GM12891 (cell line): ENCODE measurements around the gene IFT57.
A peak's percentile ranks its signal among the peaks of the same experiment; 100 is the strongest.

ENCODE experiments used
- DNase-seq: peaks from one replicate; pipeline ENCODE4 v3.0.0; 2011; ENCODE audit warnings: low spot score; ENCODE audit not compliant: insufficient read length
- FAIRE-seq: peaks from 2 replicates; lab custom pipeline; 2011; peaks lifted over from hg19 to GRCh38; lab: Jason Lieb, UNC
- PAX5 ChIP-seq: IDR thresholded peaks from 2 replicates; pipeline ENCODE4 v1.6.1; 2011; ENCODE audit warnings: low read length, moderate library complexity, mild to moderate bottlenecking; ENCODE audit not compliant: insufficient read depth, severe bottlenecking
- POLR2A ChIP-seq: IDR thresholded peaks from 2 replicates; pipeline ENCODE4 v1.6.1; 2011; ENCODE audit warnings: low read depth, low read length, control low read depth
- POLR2AphosphoS5 ChIP-seq: IDR thresholded peaks from 2 replicates; pipeline ENCODE4 v1.6.1; 2011; ENCODE audit warnings: low read depth, low read length, control low read depth
- POU2F2 ChIP-seq: IDR thresholded peaks from 2 replicates; pipeline ENCODE4 v1.6.1; 2011; ENCODE audit warnings: low read depth, mild to moderate bottlenecking, control low read depth, low read length, moderate library complexity
- SPI1 ChIP-seq: IDR thresholded peaks from 2 replicates; pipeline ENCODE4 v1.6.1; 2011; ENCODE audit warnings: low read depth, low read length, control low read depth
- TAF1 ChIP-seq: IDR thresholded peaks from 2 replicates; pipeline ENCODE4 v1.6.1; 2011; ENCODE audit warnings: low read depth, low read length, control low read depth

IFT57 gene

DNA sequence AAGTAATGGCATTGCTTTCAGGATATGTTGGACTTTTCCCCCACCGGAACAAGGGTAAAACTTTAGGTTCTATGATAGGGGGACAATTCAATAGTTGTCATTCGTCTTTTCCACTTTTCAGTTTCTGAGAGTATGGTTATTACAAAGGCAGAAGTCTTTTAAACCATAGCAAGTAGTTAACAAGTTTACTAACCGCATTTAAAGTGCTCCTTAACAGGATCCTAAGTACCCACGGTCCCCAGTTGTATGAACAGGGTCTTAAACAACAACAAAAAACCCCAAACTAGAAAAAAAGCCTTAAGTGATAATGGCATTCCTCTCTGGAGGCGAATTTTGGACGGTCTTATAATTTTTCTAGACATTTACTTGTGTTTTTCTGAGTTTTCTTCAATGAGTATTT is 831 bp downstream of the IFT57 start:
- no peak for FAIRE-seq
- no peak for DNase-seq
- no peak for TF ChIP-seq POLR2A
- TF ChIP-seq PAX5, result no peak
- TF ChIP-seq POU2F2, result no peak
- no peak for TF ChIP-seq TAF1
- TF ChIP-seq SPI1, result no peak

DNA sequence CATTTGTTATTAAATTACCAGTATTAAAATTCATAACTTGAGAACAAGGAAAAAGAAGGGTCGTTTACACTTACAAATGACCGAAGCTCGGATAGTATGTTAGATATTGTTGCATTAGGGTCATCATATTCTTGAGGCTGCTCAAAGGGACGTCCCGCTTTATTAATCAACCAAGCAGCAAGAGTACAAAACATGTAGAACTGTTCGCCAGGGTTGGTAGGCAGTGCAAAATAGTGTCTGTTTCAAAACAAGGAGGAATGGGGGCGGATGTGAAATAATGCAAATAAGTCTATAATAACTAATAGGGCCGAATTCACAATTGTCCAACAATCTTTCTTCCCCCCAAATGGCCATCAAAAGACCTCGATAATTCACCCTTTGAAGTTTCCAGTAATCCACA is 2.9 kb downstream of the IFT57 start:
- peak; percentile 93 for FAIRE-seq
- no peak for DNase-seq
- TF ChIP-seq POU2F2 (0 out of 2 replicates have a peak, but pooled peaks have one; percentile 20), PAX5 (no peak)

- TF ChIP-seq POLR2AphosphoS5 (no peak), PAX5 (no peak), SPI1 (no peak), TAF1 (no peak), POU2F2 (no peak), POLR2A (no peak)
- DNase-seq (no peak), FAIRE-seq (no peak)
These were observed 3.4 kb downstream of the IFT57 start for GRCh38 chr3:108218811-108219210.

GRCh38 chr3:108215871-108216270 is 6.4 kb downstream of the IFT57 start:
- TF ChIP-seq POLR2AphosphoS5 (no peak), PAX5 (no peak), TAF1 (no peak), SPI1 (no peak), POU2F2 (no peak), POLR2A (no peak)
- FAIRE-seq, result no peak
- DNase-seq, result no peak

- DNase-seq, result no peak
- TF ChIP-seq SPI1, result no peak
- FAIRE-seq, result no peak
These were observed 12.6 kb downstream of the IFT57 start for GRCh38 chr3:108209579-108209978.

DNA sequence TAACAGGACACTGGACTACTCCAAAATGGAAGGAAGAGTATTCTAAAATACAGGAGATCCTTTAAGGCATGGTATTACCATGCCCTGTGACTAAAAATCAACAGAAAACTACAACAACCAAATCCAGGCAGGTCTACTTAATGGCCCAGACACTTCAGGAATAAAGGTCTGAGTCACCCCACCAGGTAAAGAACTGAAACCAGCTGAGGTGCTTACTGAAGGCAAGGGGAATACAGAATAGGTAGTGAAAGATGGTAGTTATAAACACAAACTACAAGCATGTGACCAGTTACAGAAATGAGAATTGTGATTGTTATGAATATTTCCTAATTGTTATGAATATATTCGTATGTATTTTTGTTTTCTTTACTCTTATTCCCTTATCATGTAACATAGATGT is 13.4 kb downstream of the IFT57 start:
- no peak for TF ChIP-seq POLR2AphosphoS5
- peak; percentile 84 for TF ChIP-seq SPI1
- DNase-seq (no peak), FAIRE-seq (no peak)

GRCh38 chr3:108202834-108203233 is 19.4 kb downstream of the IFT57 start:
- FAIRE-seq (peak; percentile 35), DNase-seq (no peak)
- TF ChIP-seq POLR2AphosphoS5 (no peak), POLR2A (no peak), SPI1 (no peak), PAX5 (no peak), TAF1 (no peak), POU2F2 (no peak)

DNA sequence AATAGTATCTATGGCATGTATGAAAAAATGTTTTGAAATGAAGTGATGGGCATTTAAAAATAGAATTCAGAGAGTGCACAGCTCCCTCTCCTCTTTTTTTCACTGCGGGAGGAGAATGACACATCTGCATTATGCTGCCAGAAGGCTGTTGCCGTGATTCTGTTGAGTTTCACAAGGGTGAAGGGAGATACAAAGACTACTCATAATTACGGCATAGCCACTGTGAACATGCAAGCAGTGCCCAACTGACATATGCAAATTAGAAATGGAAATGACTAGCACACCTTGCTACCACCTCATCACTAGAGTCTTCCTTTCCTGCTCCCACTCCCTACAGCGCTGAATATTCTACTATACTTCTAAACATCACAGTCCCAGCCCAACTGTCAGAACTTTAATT is 20.1 kb downstream of the IFT57 start:
- FAIRE-seq, result peak; percentile 58

GRCh38 chr3:108201258-108201657 is 21.0 kb downstream of the IFT57 start:
- DNase-seq, result no peak

More for the DNA sequence above, 20.1 kb downstream of the IFT57 start:
- no peak for TF ChIP-seq TAF1
- TF ChIP-seq POLR2AphosphoS5, result no peak
- peak; percentile 64; the same call in 1 of the 2 replicates for TF ChIP-seq POU2F2
- TF ChIP-seq SPI1, result no peak
- DNase-seq, result no peak

GRCh38 chr3:108200578-108200977 is 21.6 kb downstream of the IFT57 start:
- FAIRE-seq (no peak), DNase-seq (no peak)

More at GRCh38 chr3:108201258-108201657, 21.0 kb downstream of the IFT57 start:
- FAIRE-seq, result no peak
- TF ChIP-seq PAX5 (no peak), TAF1 (no peak)

DNA sequence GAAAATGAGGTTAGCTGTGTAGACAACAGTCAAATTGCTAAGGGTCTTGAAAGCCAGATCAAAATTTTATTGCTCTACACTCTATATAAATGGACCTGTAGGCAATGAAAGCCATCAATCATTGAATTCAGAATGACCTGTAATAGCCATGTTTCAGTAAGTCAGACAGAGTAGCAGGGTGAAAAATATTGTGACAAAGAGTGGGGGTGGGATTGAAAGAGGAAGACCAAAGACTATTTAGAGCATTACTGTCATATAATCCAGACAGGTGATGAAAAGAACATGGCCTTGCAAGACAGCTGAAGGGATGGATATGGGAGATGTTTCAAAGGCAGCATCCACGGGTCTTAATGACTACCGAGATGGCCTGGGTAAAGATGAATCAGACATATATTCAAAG is 22.2 kb downstream of the IFT57 start:
- TF ChIP-seq PAX5, result no peak
- TF ChIP-seq POU2F2, result no peak
- no peak for TF ChIP-seq TAF1
- TF ChIP-seq SPI1, result no peak
- no peak for TF ChIP-seq POLR2A
- FAIRE-seq, result peak; percentile 26
- DNase-seq, result no peak

More at GRCh38 chr3:108200578-108200977, 21.6 kb downstream of the IFT57 start:
- no peak for TF ChIP-seq PAX5
- TF ChIP-seq POLR2AphosphoS5, result no peak
- TF ChIP-seq SPI1, result no peak
- TF ChIP-seq POU2F2, result no peak
- no peak for TF ChIP-seq TAF1
- no peak for TF ChIP-seq POLR2A
